Stimulated activated CD8-positive, alpha-beta memory T cell treated with anti-CD3 and anti-CD28 coated beads, Interleukin-4, amount 100 ng/mL, for 24 hours (primary cell): Measurements from ENCODE around the gene FRS3.

Source experiments
- DNase-seq: peaks from one replicate; pipeline ENCODE4 v3.0.0-alpha.2; 2020; ENCODE audit warnings: low read depth

Gene FRS3

DNA sequence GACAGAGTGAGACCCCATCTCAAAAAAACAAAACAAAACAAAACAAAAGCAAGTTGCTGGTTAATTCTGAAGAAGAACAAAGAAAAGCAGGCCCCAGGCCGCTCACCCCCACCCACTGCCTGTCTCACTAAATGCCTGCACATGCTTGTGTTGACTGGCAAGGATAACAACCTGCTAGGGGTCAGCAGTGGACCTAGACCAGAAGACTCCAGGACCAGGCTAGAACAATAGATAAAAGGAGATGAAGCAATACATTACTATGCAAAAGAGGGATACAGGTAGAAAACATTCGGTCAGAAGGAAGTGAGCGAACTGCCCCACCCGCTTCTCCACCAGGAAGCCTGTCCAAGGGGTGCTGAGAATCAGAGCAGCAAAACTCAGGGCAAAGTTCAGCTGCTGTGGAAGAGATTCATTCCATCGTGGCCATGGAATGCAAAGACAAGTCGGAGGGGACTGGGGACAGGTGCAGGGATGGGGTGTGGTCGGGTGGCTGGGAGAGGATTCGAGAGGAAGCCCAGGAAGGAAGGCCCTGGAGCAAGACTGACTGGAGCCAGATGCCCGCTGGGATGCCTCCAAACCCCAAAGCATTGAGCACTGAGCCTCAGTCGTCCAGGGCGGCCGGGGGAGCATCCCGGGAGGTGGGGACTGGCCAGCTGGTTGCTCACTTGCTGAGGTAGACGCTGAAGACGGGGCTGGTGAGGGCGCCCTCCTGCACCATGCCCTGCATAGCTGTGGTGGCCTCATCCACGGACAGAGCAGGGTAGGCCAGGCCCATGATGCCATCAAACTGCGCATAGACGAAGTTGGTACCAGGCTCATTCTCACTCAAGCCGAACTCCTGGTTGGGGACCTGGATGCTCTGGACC lies 37.8 kb downstream of the FRS3 start:
- no peak for DNase-seq

DNA sequence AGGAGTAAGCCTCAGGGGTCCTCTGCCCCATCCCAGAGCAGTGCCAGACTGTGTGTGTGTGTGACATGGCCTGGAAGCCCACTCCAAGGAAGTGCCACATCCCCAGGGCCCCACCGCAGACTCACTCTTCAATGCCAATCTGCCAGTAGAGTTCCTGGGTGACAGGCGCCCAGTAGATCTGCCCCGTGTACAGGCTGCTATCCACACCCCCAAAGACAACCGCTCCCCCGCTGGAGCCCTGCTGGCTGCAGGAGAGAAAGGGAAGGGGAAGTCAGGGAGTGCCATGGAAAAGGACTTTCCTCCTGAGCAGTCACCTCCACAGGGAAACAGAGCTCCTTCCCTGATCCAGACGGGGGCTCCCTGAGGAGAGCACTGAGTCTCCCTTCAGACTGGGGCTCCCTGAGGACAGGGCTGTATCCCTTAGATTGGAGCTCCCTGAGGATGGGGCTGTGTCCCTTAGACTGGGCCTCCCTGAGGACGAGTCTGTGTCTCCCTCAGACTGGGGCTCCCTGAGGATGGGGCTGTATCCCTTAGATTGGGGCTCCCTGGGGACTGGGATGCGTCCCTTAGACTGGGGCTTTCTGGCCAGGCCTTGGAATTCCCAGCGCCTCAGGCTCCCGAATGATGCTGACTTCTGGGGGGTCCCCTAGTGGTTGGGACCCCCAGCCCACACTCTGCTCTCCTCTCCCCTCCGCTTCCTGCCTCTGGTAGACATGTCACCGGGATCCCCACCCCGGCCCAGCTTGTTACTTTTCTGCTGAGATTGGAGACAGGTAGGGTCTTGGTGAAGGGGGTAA lies 39.1 kb downstream of the FRS3 start:
- no peak for DNase-seq

DNA sequence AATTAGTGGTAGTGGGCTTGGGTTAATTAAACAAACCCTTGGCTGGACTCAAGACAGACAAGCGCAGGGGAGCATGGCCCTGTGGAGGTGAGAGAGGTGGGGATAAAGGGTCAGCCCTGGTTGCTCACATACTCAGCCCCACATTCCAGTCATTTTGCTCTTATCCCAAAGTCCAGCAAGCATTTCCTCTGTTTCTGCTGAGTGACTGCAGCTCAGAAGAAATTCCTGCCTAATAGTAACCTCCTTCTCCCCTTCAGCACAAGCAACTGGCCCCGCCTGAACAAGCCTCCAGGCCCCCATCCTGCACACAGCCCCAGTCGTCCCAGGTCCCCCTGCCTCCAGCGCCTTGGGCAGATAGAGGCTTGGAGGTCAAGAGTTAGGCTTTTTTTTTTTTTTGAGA lies 40.7 kb downstream of the FRS3 start:
- DNase-seq, result no peak

DNA sequence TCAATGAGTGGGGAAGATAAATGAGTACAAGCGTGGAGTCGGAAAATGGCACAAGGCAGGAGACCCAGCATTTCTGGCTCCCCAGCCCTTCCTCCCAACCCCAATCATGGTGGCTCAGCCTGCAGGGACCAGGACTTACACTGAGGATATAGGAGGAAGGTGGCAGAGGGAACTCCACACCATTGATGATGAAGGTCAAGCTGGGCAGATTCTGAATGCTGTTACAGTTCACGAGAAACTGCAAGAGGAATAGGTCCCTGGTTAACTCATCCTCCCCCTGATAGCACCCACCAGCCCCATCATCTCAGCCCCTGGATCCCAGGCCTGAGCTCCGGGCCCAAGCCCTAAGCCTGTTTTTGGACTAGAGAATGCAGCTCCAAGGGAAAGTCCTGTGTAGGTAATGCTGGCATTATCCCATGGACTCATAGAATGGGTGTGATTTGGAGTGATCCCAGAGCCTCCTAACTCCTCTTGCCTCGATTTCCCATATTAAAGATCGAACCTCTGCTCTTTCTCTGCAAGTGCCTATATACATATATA lies 42.0 kb downstream of the FRS3 start:
- DNase-seq, result no peak

DNA sequence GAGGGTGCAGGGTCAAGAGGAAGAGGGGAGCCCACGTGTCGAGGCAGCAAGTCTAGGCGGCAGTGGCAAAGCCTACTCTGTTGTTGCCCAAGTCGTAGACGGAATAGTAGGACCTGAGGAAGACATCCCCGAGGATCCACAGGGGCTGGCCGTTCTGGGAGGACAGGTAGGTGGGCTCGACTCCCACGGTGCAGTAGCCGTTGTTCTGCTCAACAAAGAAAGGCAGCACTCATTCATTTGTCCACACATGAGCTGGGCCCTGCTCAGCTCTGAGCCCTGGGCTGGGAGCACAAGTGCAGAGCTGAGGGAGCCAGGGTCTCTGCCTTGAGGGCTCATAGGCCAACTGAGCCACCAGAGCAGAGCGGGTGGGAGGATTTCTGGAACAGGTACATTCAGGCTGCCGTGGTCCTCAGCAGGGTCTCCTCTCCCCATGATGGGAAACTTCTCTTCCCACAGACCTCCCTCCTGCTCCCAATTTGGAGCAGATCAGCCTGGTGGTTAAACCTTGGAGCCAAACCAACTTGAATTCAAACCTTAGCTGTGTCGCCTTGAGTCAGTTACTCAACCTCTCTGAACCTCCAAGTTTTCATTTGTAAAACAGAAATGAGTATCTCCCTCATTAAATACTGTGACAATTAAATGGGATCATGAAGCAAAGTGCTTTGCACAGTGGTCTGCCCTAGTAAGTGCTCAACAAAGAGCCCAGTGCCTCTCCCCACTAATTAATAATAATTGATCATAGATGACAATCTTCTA lies 42.7 kb downstream of the FRS3 start:
- DNase-seq, result no peak

- DNase-seq, result no peak
Measured at GRCh38 chr6:41736186-41736733, 43.4 kb downstream of the FRS3 start.

- DNase-seq, result peak; percentile 90
Measured at GRCh38 chr6:41735427-41736185, 44.1 kb downstream of the FRS3 start, which contains the start of gene TFEB. Gene TFEB, minus strand, starts transcription at chr6:41735608. Its CDS starts 44,395 bp downstream, at chr6:41691213.

- DNase-seq, result peak; percentile 59
Measured at GRCh38 chr6:41734666-41735426, 44.9 kb downstream of the FRS3 start.

DNA sequence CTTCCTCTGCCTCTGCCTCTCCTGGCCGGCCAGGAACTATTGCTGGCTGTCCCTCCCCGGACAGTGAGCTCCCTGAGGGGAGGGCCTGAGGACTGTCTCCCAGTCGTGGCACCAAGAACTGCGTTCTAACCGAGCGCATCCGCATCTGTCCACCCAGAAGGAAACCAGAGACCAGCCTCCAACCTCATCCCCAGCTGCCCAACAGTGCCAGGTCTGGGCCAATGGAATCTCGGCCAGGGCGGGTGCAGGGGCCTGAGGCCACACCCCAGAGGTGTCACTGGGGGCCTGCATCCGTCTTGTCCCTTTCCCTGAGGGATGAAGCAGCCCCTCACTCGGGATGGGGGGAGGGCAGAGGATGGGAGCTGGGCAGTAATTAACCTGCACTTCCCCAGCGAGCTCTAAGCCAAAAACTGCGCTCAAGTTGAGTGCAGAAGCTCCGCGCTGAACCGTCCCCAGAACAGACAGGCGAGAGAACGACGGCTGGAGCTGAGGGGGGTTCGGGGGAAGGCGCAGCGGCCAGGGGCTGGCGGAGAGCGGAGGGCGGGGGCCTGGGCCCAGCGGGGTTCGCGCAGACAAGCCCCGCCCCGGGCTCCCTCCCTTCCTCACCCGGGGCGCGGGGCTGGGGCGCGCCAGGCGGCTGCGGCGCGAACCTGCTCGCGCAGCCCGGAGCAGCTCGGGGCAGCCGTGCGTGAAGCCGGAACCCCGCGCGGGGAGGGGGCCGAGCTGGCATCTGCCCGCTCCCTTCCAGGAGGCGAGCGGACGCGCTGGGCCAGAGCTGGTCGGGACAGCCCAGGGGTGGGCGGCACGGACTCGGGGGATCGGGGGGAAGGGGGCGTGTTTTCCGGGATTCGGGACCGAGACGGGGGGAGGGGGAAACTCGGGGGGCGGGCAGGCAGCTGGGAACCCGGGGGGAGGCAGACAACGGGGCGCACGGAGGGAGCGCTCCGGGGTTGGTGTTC lies 45.7 kb downstream of the FRS3 start:
- DNase-seq, result peak; percentile 40

DNA sequence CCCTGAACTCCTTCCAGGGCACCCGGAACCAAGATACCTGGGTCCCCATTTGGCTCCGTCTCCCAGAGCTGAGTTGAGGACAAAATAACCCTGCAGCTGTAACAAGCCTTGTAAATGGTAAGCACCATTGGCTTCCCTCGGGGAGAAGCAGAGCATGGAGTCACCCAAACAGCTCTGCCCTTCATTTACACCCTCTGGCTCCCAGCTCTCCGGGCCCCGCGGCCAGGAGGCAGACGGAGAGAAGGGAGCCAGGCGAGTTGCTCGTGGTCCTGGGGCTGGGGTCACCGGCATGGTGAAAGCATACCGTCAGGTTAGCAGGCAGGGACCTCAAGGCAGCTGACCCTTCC lies 46.4 kb downstream of the FRS3 start:
- no peak for DNase-seq

DNA sequence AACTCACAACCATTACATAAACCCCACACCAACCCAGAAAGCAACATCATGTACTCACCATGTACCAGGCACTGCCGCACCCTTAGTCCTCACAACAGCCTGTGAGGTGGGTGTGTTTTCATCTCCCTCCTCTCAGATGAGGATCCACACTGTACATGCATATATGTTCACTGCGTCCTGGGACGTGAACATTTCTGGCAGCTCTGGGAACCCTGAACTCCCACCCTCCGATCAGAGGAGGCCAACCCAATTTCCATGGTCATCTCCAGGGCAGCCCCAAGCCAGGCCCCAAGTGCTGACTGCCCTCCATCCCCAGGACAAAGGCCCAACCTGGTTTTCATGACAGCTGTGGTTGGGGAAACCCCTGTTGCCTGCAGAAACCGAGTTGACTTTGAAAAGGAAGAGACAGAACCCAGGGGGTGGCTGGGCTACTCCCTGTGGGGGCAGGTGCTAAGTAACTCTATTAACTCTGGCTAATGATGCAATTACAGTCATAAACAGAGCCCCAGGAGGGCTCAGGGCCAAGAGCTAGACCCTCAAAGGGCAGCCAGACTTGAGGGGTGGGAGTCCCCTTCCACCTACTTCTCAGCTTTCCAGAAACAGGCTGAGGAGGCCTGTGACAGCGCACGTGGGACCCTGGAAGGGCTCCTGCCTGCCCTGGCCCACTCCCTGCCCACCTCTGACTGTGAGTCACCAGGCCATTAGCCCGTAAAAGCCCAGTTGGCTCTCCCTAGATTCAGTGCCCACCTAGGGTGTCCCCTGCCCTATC lies 46.9 kb downstream of the FRS3 start:
- peak; percentile 53 for DNase-seq

GRCh38 chr6:41732149-41732548 lies 47.6 kb downstream of the FRS3 start:
- DNase-seq, result no peak

GRCh38 chr6:41731561-41732086 lies 48.1 kb downstream of the FRS3 start:
- DNase-seq, result no peak

- no peak for DNase-seq
Measured at GRCh38 chr6:41730531-41731436, 48.9 kb downstream of the FRS3 start.

DNA sequence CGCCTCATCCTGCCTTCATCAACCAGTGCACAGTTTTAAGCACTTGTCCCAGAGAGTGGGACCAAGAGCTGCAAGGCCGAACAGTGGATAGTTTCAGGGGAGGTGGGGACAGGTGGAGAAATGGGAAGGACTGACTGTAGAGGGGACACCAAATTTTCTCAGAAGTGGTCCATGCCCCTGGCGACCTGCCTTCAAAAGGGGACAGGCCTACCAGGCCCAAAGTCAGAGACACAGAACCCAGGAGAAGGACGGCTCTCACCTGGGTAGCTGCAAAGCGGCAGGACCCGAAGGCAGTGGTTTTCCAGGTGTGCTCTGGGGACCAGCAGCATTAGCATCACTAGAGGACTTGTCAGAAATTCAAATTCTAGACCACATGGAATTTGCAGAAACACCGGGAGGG lies 50.1 kb downstream of the FRS3 start:
- DNase-seq, result no peak

DNA sequence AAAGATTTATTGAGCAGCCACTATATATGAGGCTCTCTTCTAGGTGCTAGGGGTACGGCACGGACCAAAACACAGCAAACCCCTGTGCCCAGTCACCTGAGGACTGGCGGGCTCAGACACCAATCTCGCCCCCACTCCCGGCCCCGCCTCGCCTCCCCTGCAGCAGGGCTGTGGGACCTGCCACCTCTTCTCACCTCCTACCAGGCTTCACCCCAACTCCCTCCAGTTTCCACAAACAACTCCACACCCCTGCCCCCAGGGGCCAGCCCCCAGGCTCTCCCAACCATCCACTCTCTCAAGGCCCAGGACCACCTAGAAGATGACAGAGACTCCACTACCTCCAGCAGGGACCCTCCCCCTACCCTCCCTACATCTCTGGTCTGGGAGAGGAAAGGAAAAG lies 50.7 kb downstream of the FRS3 start:
- no peak for DNase-seq
